A549 treated with AZD2906 at 1 μM for 4 hours (cell line): ENCODE results near the gene CPNE9. TPM values are rescaled to one million over a fixed set of nuclear protein-coding genes. Genes with fewer than 3 reads are reported as not detected.

Experiments used
- total RNA-seq: library from RNA; stranded (reverse); fragments of 200-300 nt; extraction: Qiagen RNA extraction; gene quantifications from 5 replicates; pipeline ENCODE4 v1.2.3, GENCODE V29; 2022

The CPNE9 gene
- 0.08 to 0.29 TPM (median 0.15 TPM) in 5 replicates for total RNA-seq

GRCh38 chr3:9703736-9704346, at the start of gene CPNE9:
Gene CPNE9, plus strand, starts transcription at chr3:9703833. Its CDS starts 164 bp downstream, at chr3:9703997.

GRCh38 chr3:9731206-9732079, 27.8 kb downstream of the CPNE9 start, which contains the start of gene BRPF1:
Gene BRPF1, plus strand, starts transcription at chr3:9731735. Its CDS starts 2,406 bp downstream, at chr3:9734141.

GRCh38 chr3:9749645-9750555, 46.3 kb downstream of the CPNE9 start, which contains the start of gene OGG1:
Gene OGG1, plus strand, starts transcription at chr3:9749952. Its CDS starts 335 bp downstream, at chr3:9750287.

GRCh38 chr3:9769426-9770275, 66.0 kb downstream of the CPNE9 start, which contains the start of gene CAMK1:
Gene CAMK1, minus strand, starts transcription at chr3:9769947. Its CDS starts 2,198 bp downstream, at chr3:9767749.

Other genes starting within 250 kb of the CPNE9 start
- gene LHFPL4, start 150.0 kb upstream of the CPNE9 start, total RNA-seq, result 0.07 to 0.15 TPM (median 0.10 TPM) in 5 replicates
- gene MTMR14, start 54.3 kb upstream of the CPNE9 start, total RNA-seq, result 27.8 to 31.6 TPM (median 30.5 TPM) in 5 replicates
- 16.6 to 19.2 TPM (median 18.1 TPM) in 5 replicates for gene BRPF1, start 27.9 kb downstream of the CPNE9 start, total RNA-seq
- gene OGG1, start 46.1 kb downstream of the CPNE9 start, total RNA-seq, result 14.0 to 19.3 TPM (median 17.1 TPM) in 5 replicates
- 15.0 to 17.7 TPM (median 16.1 TPM) in 5 replicates for gene CAMK1, start 66.1 kb downstream of the CPNE9 start, total RNA-seq
- 56.4 to 63.0 TPM (median 61.5 TPM) in 5 replicates for gene TADA3, start 88.6 kb downstream of the CPNE9 start, total RNA-seq
- gene ARPC4, start 89.2 kb downstream of the CPNE9 start, total RNA-seq, result 149 to 257 TPM (median 152 TPM) in 5 replicates
- 5.5 to 8.2 TPM (median 7.4 TPM) in 5 replicates for gene TTLL3, start 106.4 kb downstream of the CPNE9 start, total RNA-seq
- 50.0 to 66.3 TPM (median 61.9 TPM) in 5 replicates for gene RPUSD3, start 140.2 kb downstream of the CPNE9 start, total RNA-seq
- 75.0 to 98.5 TPM (median 81.8 TPM) in 5 replicates for gene CIDEC, start 176.4 kb downstream of the CPNE9 start, total RNA-seq
- gene JAGN1, start 186.8 kb downstream of the CPNE9 start, total RNA-seq, result 80.1 to 101 TPM (median 92.7 TPM) in 5 replicates
- gene IL17RE, start 199.0 kb downstream of the CPNE9 start, total RNA-seq, result 1.7 to 1.9 TPM (median 1.8 TPM) in 5 replicates
- 28.0 to 34.0 TPM (median 32.0 TPM) in 5 replicates for gene IL17RC, start 213.3 kb downstream of the CPNE9 start, total RNA-seq
- gene CRELD1, start 230.0 kb downstream of the CPNE9 start, total RNA-seq, result 11.5 to 14.5 TPM (median 12.9 TPM) in 5 replicates
- gene PRRT3, start 248.6 kb downstream of the CPNE9 start, total RNA-seq, result 1.2 to 1.9 TPM (median 1.8 TPM) in 5 replicates